Measurements from ENCODE around the gene APBA1.

Gene APBA1

DNA sequence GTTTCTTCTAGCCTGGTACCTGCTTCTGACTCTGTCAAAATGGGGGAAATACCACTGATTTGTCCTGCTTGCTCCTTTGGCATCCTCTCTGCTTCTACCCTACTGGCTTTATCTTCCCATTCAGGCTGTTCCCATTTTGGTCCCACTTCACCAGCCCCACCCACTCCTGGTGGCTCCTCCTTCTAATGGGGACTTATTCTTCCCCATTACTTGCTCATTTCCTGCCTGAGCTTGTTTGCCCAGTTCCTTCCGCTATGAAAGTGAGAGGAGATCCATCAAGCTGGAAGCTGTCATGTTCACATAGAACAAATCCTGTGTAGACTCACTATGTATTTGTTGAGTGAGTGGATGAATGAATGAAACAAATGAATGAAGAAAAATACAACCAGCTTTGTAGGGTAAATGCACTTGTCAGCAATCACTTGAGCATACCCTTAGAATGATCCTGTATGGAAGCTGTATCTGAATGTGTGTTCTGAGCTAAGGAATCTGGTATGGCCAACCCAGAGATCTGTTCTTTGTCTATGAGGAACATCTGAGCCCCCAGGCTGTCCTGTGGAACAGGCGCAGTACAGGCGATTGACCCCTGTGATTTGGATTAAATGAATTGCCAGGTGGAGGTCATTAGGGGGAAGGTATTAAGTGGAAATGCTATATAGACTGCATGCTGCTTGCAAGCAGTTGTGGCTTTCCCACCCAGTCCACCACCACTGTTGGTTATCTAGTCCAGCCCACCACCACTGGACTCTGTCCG, 89.5 kb downstream of the APBA1 start:
- TF ChIP-seq, protein P1, sequence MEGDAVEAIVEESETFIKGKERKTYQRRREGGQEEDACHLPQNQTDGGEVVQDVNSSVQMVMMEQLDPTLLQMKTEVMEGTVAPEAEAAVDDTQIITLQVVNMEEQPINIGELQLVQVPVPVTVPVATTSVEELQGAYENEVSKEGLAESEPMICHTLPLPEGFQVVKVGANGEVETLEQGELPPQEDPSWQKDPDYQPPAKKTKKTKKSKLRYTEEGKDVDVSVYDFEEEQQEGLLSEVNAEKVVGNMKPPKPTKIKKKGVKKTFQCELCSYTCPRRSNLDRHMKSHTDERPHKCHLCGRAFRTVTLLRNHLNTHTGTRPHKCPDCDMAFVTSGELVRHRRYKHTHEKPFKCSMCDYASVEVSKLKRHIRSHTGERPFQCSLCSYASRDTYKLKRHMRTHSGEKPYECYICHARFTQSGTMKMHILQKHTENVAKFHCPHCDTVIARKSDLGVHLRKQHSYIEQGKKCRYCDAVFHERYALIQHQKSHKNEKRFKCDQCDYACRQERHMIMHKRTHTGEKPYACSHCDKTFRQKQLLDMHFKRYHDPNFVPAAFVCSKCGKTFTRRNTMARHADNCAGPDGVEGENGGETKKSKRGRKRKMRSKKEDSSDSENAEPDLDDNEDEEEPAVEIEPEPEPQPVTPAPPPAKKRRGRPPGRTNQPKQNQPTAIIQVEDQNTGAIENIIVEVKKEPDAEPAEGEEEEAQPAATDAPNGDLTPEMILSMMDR (IDR thresholded peaks at IDR 0.05): no peak

- TF ChIP-seq, protein P1 (IDR thresholded peaks at IDR 0.05): no peak
Measured at GRCh38 chr9:69582018-69582417, 90.2 kb downstream of the APBA1 start.

GRCh38 chr9:69580582-69581214, 91.5 kb downstream of the APBA1 start:
- TF ChIP-seq, protein P1 (IDR thresholded peaks at IDR 0.05): no peak

- TF ChIP-seq, protein P1 (IDR thresholded peaks at IDR 0.05): no peak
Measured at GRCh38 chr9:69579760-69580581, 92.2 kb downstream of the APBA1 start.

GRCh38 chr9:69579032-69579758, 93.0 kb downstream of the APBA1 start:
- TF ChIP-seq, protein P1 (IDR thresholded peaks at IDR 0.05): no peak

GRCh38 chr9:69578026-69578425, 94.1 kb downstream of the APBA1 start:
- TF ChIP-seq, protein P1 (IDR thresholded peaks at IDR 0.05): no peak

GRCh38 chr9:69577123-69577522, 95.0 kb downstream of the APBA1 start:
- TF ChIP-seq, protein P1 (IDR thresholded peaks at IDR 0.05): no peak
